Smooth muscle cell (in vitro differentiated cells): Measurements from ENCODE around the gene PRR18. TPM values are rescaled to one million over a fixed set of nuclear protein-coding genes. Genes with fewer than 3 reads are reported as not detected.

Experiments
- DNase-seq: peaks from one replicate; lab custom pipeline; 2025; ENCODE audit not compliant: unreplicated experiment; lab: John Stamatoyannopoulos, UW
- H2AFZ ChIP-seq: fragments of 200-600 bp; sonication (generic); 2 replicates; pipeline ENCODE4 v1.6.0; 2016; ENCODE audit warnings: antibody characterized with exemption, low read depth, mild to moderate bottlenecking
- H3F3A ChIP-seq: fragments of 200-600 bp; sonication (generic); 2 replicates; pipeline ENCODE4 v1.6.0; 2017; ENCODE audit warnings: antibody characterized with exemption, low read depth
- H3K27ac ChIP-seq: fragments of 200-600 bp; sonication (generic); 2 replicates; pipeline ENCODE4 v1.5.1; 2016; ENCODE audit warnings: low read depth, mild to moderate bottlenecking
- H3K27me3 ChIP-seq: fragments of 200-600 bp; sonication (generic); 2 replicates; pipeline ENCODE4 v1.6.1; 2016; ENCODE audit warnings: low read depth, mild to moderate bottlenecking
- H3K36me3 ChIP-seq: fragments of 200-600 bp; sonication (generic); 2 replicates; pipeline ENCODE4 v1.5.1; 2016; ENCODE audit warnings: low read depth
- H3K4me1 ChIP-seq: fragments of 200-600 bp; sonication (generic); 2 replicates; pipeline ENCODE4 v1.5.1; 2016; ENCODE audit warnings: low read depth
- H3K4me2 ChIP-seq: fragments of 200-600 bp; sonication (generic); 2 replicates; pipeline ENCODE4 v1.6.0; 2016; ENCODE audit warnings: mild to moderate bottlenecking
- H3K4me3 ChIP-seq: fragments of 200-600 bp; sonication (generic); 2 replicates; pipeline ENCODE4 v1.5.1; 2016; ENCODE audit warnings: mild to moderate bottlenecking
- H3K79me2 ChIP-seq: fragments of 200-600 bp; sonication (generic); 2 replicates; pipeline ENCODE4 v1.6.0; 2016; ENCODE audit warnings: low read depth, mild to moderate bottlenecking
- H3K9ac ChIP-seq: fragments of 200-600 bp; sonication (generic); 2 replicates; pipeline ENCODE4 v1.6.0; 2016; ENCODE audit warnings: low read depth
- H3K9me3 ChIP-seq: fragments of 200-600 bp; sonication (generic); replicated peaks from 2 replicates; pipeline ENCODE4 v1.5.1; 2016; ENCODE audit warnings: low read depth
- H4K20me1 ChIP-seq: fragments of 200-600 bp; sonication (generic); 2 replicates; pipeline ENCODE4 v1.6.0; 2016; ENCODE audit warnings: low read depth
- WGBS: methylation state at CpG from one replicate; pipeline ENCODE4 v1.1.7; 2016; ENCODE audit warnings: low lambda C conversion rate; 5-methylcytosine and 5-hydroxymethylcytosine counted together
- polyA plus RNA-seq: library from polyadenylated mRNA; unstranded; fragments of >200 nt; fragmentation: Nextera tagmentation; extraction: Ambion mirVana; gene quantifications from 2 replicates; pipeline ENCODE4 v1.2.1, GENCODE V29; 2016
- total RNA-seq: library from RNA; depleted of rRNA; stranded (reverse); fragments of >200 nt; gene quantifications from 2 replicates; pipeline ENCODE4 v1.2.3, GENCODE V29; 2014
- TF ChIP-seq, protein P1 (sequence below): fragments of 200-600 bp; sonication (generic); IDR thresholded peaks from 2 replicates; pipeline ENCODE4 v1.5.1; 2017; ENCODE audit warnings: borderline replicate concordance, mild to moderate bottlenecking, antibody characterized with exemption; ENCODE audit not compliant: insufficient read depth, poor library complexity, severe bottlenecking

Gene PRR18
- total and polyA plus RNA-seq, 2 experiments from 2014 or later, result not detected

DNA sequence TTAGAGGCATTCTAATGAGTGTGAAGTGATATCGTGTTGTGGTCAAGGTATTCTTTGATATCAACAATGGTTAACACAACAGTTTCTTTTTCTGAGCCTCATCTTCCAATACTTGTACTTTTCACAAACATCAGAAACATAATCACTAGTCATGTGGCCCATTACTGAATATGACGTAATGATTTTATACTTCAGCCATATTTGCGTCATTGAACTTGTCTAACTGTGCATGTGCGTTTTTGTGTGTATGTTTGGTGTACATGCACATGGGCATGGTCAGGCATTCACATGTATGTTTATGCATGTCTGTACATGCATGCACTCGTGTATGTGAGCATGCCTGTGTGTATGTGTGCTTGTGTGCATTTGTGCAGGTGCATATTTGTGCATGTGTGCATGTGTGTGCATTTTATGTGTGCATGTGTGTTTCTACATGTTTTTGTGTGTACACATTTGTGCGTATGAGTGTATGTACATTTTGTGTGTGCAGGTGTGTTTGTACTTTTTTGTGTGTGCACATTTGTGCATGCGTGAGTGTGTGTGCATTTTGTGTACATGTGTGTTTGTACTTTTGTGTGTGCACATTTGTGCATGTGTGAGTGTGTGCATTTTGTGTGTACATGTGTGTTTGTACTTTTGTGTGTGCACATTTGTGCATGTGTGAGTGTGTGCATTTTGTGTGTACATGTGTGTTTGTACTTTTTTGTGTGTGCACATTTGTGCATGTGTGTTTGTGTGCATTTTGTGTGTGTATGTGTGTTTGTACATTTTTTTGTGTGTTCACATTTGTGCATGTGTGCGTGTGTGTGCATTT lies 29.4 kb downstream of the PRR18 start:
- Histone ChIP-seq H3K4me1 (no peaks in the 10 kb centered on the region), H3K27me3 (peaks cover 15% of the 10 kb centered on the region), H3K36me3 (no peaks in the 10 kb centered on the region), H3K4me2 (no peak overlapping the region), H3K79me2 (no peaks in the 10 kb centered on the region), H3F3A (no peaks in the 10 kb centered on the region), H3K9me3 (no peaks in the 10 kb centered on the region), H3K4me3 (no peak overlapping the region), H3K9ac (no peak overlapping the region), H4K20me1 (no peaks in the 10 kb centered on the region), H3K27ac (no peak overlapping the region), H2AFZ (no peak overlapping the region)
- no peak for DNase-seq
- WGBS, result 90% methylated on average over 8 of the region's 8 CpGs
- TF ChIP-seq, protein P1, sequence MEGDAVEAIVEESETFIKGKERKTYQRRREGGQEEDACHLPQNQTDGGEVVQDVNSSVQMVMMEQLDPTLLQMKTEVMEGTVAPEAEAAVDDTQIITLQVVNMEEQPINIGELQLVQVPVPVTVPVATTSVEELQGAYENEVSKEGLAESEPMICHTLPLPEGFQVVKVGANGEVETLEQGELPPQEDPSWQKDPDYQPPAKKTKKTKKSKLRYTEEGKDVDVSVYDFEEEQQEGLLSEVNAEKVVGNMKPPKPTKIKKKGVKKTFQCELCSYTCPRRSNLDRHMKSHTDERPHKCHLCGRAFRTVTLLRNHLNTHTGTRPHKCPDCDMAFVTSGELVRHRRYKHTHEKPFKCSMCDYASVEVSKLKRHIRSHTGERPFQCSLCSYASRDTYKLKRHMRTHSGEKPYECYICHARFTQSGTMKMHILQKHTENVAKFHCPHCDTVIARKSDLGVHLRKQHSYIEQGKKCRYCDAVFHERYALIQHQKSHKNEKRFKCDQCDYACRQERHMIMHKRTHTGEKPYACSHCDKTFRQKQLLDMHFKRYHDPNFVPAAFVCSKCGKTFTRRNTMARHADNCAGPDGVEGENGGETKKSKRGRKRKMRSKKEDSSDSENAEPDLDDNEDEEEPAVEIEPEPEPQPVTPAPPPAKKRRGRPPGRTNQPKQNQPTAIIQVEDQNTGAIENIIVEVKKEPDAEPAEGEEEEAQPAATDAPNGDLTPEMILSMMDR, result no peak

DNA sequence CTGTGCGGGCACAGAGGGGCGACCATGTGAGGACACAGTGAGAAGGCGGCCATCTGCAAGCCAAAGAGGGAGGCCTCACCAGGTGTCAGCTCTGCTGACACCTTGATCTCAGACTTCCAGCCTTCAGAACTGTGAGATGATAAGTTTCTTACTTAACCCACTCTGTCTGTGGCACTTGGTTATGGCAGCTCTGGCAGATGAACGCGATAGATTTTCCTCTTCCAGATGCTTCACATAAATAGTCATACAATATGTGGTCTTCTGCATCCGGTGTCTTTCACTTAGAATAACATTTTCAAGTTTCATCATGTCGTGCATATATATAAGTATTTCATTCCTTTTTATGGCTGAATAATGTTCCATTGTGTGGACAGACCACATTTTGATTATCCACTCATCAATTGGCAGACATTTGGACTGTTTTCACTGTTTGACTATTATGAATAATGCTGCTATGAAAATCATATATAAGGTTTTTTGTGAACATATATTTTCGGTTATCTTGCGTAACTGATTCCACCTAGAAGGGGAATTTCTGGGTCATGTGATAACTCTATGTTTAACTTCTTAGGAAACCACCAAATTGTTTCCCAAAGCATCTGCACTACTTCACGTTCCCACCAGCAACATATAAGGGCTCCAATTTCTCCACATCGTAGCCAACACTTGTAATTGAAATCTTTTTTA lies 30.2 kb downstream of the PRR18 start:
- Histone ChIP-seq H3K4me3 (no peak overlapping the region), H4K20me1 (no peaks in the 10 kb centered on the region), H3K4me2 (no peak overlapping the region), H3K9ac (no peak overlapping the region), H3K79me2 (no peaks in the 10 kb centered on the region), H3K4me1 (no peaks in the 10 kb centered on the region), H3F3A (no peaks in the 10 kb centered on the region), H3K9me3 (no peaks in the 10 kb centered on the region), H2AFZ (no peak overlapping the region), H3K36me3 (no peaks in the 10 kb centered on the region), H3K27ac (no peak overlapping the region), H3K27me3 (peaks cover 8% of the 10 kb centered on the region)
- TF ChIP-seq, protein P1, result no peak
- 92% methylated on average over 11 of the region's 11 CpGs for WGBS
- no peak for DNase-seq

DNA sequence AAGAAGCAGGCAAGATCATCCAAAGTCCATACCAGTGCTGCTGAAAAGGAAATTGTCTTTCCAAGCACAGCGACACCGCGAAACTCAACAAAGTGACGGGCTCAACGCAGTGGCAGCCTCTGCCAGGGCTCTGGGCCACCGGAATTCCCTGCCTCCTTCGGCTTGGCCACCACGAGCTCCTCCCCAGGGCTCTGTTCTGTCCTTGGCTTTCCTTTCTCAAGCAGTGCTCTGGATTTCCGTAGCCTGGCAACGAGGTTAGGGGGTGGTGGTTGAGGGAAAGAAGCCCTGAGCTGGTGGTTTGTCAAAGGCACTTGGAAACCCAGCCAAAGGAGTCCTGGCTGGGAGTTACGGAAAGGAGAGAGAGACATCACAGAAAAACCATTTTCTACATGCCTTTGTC lies 31.2 kb downstream of the PRR18 start:
- Histone ChIP-seq H3K4me1 (no peaks in the 10 kb centered on the region), H3K9ac (no peak overlapping the region), H3K36me3 (no peaks in the 10 kb centered on the region), H3K4me3 (no peak overlapping the region), H3K79me2 (no peaks in the 10 kb centered on the region), H3K27me3 (peaks cover 3% of the 10 kb centered on the region), H3F3A (no peaks in the 10 kb centered on the region), H3K4me2 (no peak overlapping the region), H2AFZ (no peak overlapping the region), H3K9me3 (no peaks in the 10 kb centered on the region), H3K27ac (no peak overlapping the region), H4K20me1 (no peaks in the 10 kb centered on the region)
- 69% methylated on average over 11 of the region's 11 CpGs for WGBS
- TF ChIP-seq, protein P1, result no peak
- no peak for DNase-seq
